Stimulated activated naive CD8-positive, alpha-beta T cell treated with anti-CD3 and anti-CD28 coated beads, Interleukin-15, amount 100 ng/mL, for 72 hours (primary cell): ENCODE data around the gene AXIN1.
A peak's percentile ranks its signal among the peaks of the same experiment; 100 is the strongest.

ENCODE experiments used
- ATAC-seq: fragments of 150-1000 bp; cut with Tn5 transposase; 2 replicates; pipeline ENCODE4 v1.10.0; 2021; ENCODE audit warnings: mild to moderate bottlenecking, moderate library complexity
- DNase-seq, 2 donors: peaks; one replicate each; pipeline ENCODE4 v3.0.0; 2021 to 2022
- H3K27ac Mint-ChIP-seq, 2 donors: one replicate each; pipeline ENCODE4 v1.8.0; 2022; ENCODE audit warnings: mild to moderate bottlenecking in 2 of 2, mixed read lengths in 2 of 2, moderate library complexity in 2 of 2
- H3K27me3 Mint-ChIP-seq: one replicate; pipeline ENCODE4 v1.8.0; 2022; ENCODE audit warnings: mixed read lengths
- H3K4me1 Mint-ChIP-seq: one replicate; pipeline ENCODE4 v1.8.0; 2022; ENCODE audit warnings: mild to moderate bottlenecking, mixed read lengths
- H3K4me3 Mint-ChIP-seq, 2 donors: one replicate each; pipeline ENCODE4 v1.8.0; 2022; ENCODE audit warnings: mild to moderate bottlenecking in 2 of 2, mixed read lengths in 2 of 2, moderate library complexity in 1 of 2
- H3K9me3 Mint-ChIP-seq, 2 donors: one replicate each; pipeline ENCODE4 v1.8.0; 2022; ENCODE audit warnings: mixed read lengths in 2 of 2

The AXIN1 gene

GRCh38 chr16:281660-282255, 70.8 kb downstream of the AXIN1 start:
- H3K27me3 Mint-ChIP-seq = peaks cover 51% of the 10 kb centered on the region

DNA sequence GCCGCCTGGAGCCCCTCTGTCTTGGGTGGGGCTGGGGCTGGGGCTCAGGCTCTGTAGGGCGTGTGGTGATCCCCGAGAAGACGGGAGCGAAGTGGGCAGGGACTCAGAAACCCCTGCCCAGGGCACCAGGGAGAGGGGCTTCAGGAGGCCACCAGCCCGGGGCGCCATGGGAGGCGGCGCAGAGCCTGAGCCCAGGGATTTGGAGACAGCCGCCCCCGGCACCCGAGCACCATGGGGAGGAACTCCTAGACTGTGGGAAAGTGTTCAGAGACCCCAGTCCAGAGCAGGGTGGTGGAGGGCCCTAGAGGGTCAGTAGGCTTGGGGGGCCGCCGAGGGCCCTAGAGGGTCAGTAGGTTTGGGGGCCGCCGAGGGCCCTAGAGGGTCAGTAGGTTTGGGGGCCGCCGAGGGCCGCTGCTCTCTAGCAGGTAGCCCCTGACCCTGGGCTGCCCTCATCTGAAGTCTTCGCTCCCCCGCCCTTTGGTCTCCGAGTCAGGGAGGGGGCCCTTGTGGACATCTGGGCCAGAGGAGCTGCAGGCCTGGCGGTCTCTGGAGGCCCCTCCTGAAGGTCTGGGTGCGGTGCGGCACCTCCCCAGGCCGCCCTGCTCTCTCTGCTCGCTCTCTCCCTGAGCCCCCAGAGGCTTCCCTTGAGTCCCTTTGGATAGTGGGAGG, 71.4 kb downstream of the AXIN1 start:
- H3K4me1 Mint-ChIP-seq = peaks cover 11% of the 10 kb centered on the region
- peaks cover 57% of the 10 kb centered on the region for H3K27me3 Mint-ChIP-seq
- peak overlapping the region; percentile 26 to 45 for H3K4me3 Mint-ChIP-seq
- no peaks in the 10 kb centered on the region for H3K9me3 Mint-ChIP-seq
- no peak overlapping the region for H3K27ac Mint-ChIP-seq
- DNase-seq (no peak), ATAC-seq (no peak)

More at GRCh38 chr16:281660-282255, 70.8 kb downstream of the AXIN1 start:
- no peak for DNase-seq
- no peaks in the 10 kb centered on the region for H3K9me3 Mint-ChIP-seq
- H3K27ac Mint-ChIP-seq = no peak overlapping the region
- peak overlapping the region in 1 of 2 donors; percentile 31 for H3K4me3 Mint-ChIP-seq
- no peak for ATAC-seq
- H3K4me1 Mint-ChIP-seq = peaks cover 11% of the 10 kb centered on the region

- Mint-ChIP-seq H3K4me1 (peaks cover 11% of the 10 kb centered on the region), H3K9me3 (no peaks in the 10 kb centered on the region), H3K27me3 (peaks cover 60% of the 10 kb centered on the region), H3K27ac (no peak within 1 kb of the TSS), H3K4me3 (peak within 1 kb of the TSS; percentile 26 to 45)
- no peak for DNase-seq
- ATAC-seq = peak; percentile 14
These were observed 72.0 kb downstream of the AXIN1 start, which contains the start of gene ARHGDIG for GRCh38 chr16:280552-280951. Gene ARHGDIG, plus strand, starts transcription at chr16:280591. Its CDS starts 90 bp downstream, at chr16:280681.

- H3K27me3 Mint-ChIP-seq = peaks cover 64% of the 10 kb centered on the region
- H3K27ac Mint-ChIP-seq = no peak overlapping the region
- DNase-seq = no peak
- H3K9me3 Mint-ChIP-seq = no peaks in the 10 kb centered on the region
- H3K4me1 Mint-ChIP-seq = peaks cover 14% of the 10 kb centered on the region
- no peak overlapping the region for H3K4me3 Mint-ChIP-seq
- no peak for ATAC-seq
These were observed 72.5 kb downstream of the AXIN1 start for GRCh38 chr16:280005-280460.

DNA sequence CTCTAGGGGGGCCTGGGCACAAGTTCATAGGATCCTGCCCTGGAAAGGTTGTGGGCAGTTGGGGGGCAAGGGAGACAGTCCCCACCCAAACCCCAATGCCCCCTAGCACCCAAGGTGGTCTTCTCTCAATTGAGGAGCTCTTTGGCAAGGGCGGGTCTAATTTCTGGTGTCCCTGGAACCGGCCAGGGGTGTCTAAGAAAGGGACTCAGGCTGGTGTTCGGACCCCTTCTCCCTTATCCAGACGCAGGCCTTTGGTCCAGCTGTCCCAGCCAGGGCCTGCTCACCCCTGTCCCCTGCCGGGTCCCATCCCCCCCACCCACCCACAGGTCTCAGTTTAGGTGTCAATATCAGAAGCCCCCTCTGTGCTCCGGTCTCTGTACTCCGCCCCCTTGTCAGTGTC, 73.0 kb downstream of the AXIN1 start:
- Mint-ChIP-seq H3K4me3 (peak overlapping the region in 1 of 2 donors; percentile 32), H3K9me3 (no peaks in the 10 kb centered on the region), H3K4me1 (peaks cover 16% of the 10 kb centered on the region), H3K27ac (no peak overlapping the region), H3K27me3 (peaks cover 69% of the 10 kb centered on the region)
- DNase-seq = no peak
- ATAC-seq = no peak

DNA sequence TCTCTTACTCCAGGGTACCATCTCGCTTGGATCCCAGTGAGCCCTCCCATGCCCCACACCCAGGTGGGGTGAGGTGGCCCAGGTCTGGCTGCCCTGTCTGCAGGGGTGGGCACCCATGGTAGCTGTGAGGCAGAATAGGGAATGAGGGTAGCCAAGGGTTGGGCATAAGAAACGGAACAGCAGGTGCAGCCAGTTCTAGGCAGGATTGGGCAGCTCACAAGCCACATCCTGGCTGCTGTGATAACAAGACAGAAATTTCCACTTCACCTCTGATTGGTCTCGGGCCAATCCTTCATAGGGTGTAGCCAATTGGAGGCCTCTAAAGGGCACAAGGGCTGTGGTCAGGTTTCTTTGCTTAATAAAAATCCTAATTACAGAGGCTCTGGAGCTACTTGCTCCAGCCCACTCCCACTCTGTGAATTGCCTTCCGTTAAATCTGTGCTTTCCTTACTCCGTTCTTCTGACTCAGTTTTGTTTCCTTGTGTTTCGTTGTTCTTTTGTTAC, 73.6 kb downstream of the AXIN1 start:
- H3K4me1 Mint-ChIP-seq = peaks cover 16% of the 10 kb centered on the region
- ATAC-seq (peak; percentile 84), DNase-seq (peak; percentile 39 to 59)
- peaks cover 72% of the 10 kb centered on the region for H3K27me3 Mint-ChIP-seq
- peak overlapping the region in 1 of 2 donors; percentile 32 for H3K4me3 Mint-ChIP-seq
- H3K9me3 Mint-ChIP-seq = no peaks in the 10 kb centered on the region
- H3K27ac Mint-ChIP-seq = no peak overlapping the region

GRCh38 chr16:276426-277077, 76.0 kb downstream of the AXIN1 start:
- H3K27ac Mint-ChIP-seq = no peak overlapping the region
- peaks cover 16% of the 10 kb centered on the region for H3K4me1 Mint-ChIP-seq
- peak overlapping the region; percentile 65 to 66 for H3K4me3 Mint-ChIP-seq
- peaks cover 56% of the 10 kb centered on the region for H3K27me3 Mint-ChIP-seq
- ATAC-seq (no peak), DNase-seq (no peak)
- no peaks in the 10 kb centered on the region for H3K9me3 Mint-ChIP-seq

GRCh38 chr16:275786-276232, 76.7 kb downstream of the AXIN1 start, which contains the start of gene RGS11:
Gene RGS11, minus strand, starts transcription at chr16:275944. Its CDS starts 33 bp downstream, at chr16:275911.
- no peaks in the 10 kb centered on the region for H3K9me3 Mint-ChIP-seq
- H3K4me1 Mint-ChIP-seq = peaks cover 16% of the 10 kb centered on the region
- peak; percentile 1 for ATAC-seq
- H3K27ac Mint-ChIP-seq = no peak within 1 kb of the TSS
- peaks cover 48% of the 10 kb centered on the region for H3K27me3 Mint-ChIP-seq
- peak within 1 kb of the TSS; percentile 66 to 78 for H3K4me3 Mint-ChIP-seq
- no peak for DNase-seq

DNA sequence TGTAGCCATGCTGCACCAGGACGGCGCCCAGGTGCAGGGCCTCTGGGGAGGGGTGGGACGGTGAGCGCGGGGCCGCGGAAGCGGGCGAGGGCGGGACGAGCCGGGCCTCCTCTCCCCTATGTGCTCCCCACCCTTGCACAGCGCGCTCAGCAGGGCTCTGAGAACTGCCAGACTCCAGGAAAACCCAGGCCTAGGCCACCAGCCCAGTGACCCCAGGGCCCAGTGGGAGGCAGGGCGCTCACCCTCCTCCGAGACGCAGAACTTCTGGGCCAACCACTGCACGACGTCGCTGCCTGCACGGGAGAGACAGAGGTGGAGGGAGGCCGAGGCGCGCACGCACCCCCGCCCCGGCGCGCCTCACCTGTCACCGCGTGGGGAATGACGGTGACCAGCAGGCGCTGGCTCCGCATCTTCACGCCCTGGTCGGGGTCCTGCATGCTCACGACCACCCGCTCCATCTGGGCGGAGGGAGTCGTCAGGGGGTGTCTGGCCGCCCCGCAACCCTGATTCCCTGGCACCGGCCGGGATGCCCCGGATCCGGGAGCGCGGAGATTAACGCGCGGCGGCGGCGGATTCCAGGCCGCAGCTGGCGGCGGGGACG, 77.4 kb downstream of the AXIN1 start:
- DNase-seq (peak in 1 of 2 donors; percentile 29), ATAC-seq (peak; percentile 31)
- H3K27me3 Mint-ChIP-seq = peaks cover 46% of the 10 kb centered on the region
- no peaks in the 10 kb centered on the region for H3K9me3 Mint-ChIP-seq
- H3K4me1 Mint-ChIP-seq = peaks cover 16% of the 10 kb centered on the region
- peak overlapping the region; percentile 64 to 78 for H3K4me3 Mint-ChIP-seq
- no peak overlapping the region for H3K27ac Mint-ChIP-seq

GRCh38 chr16:273547-274421, 78.7 kb downstream of the AXIN1 start:
- no peaks in the 10 kb centered on the region for H3K9me3 Mint-ChIP-seq
- H3K27me3 Mint-ChIP-seq = peaks cover 38% of the 10 kb centered on the region
- ATAC-seq (peak; percentile 10), DNase-seq (no peak)
- H3K4me1 Mint-ChIP-seq = peaks cover 9% of the 10 kb centered on the region
- H3K4me3 Mint-ChIP-seq = no peak overlapping the region
- H3K27ac Mint-ChIP-seq = no peak overlapping the region

DNA sequence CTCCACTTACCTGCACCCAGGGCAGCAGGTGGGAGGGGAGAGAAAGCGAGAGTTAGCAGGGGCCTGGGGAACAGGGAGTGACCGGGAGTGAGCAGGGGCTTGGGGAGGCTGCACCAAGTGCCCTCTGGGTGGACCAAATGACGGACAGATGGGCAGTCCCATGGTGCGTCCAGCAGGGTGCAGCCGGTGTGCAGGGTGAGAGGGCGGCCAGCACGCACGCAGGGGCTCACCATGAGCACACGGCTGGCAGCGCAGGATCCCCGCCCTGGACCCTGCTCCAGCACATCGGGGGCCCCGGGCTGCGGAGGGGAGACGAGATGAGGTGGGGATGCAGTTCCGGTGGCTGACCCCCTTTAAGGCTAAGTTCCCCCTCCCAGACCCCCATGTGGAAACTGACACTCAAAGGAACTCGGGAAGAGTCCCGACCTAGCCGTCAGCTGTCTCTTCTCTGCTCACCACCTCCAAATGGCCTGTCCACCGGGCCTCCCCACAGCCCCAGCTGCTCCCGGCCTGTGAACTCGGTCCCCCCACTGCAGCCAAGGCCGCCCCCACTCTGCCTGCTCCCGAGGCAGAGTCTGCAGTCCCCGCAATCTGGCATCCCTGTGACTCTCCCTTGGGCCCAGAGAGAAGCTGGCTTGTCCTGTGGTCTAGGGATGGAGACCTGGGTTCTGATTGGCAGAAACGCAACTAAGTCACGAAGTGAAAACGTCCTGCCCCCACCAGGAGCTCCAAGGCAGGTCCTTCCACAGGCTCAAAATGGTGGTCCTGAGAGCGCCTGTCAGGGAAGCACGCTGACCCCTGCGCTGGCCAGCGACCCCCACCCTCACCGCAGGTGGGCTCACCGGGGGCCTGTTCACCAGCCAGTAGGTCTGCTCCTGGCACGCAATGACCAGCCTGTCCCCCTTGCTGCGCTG, 79.6 kb downstream of the AXIN1 start:
- peaks cover 29% of the 10 kb centered on the region for H3K27me3 Mint-ChIP-seq
- ATAC-seq = no peak

GRCh38 chr16:270381-271255, 81.9 kb downstream of the AXIN1 start:
- H3K4me3 Mint-ChIP-seq = no peak overlapping the region
- peaks cover 5% of the 10 kb centered on the region for H3K4me1 Mint-ChIP-seq
- ATAC-seq (no peak), DNase-seq (no peak)
- peaks cover 12% of the 10 kb centered on the region for H3K27me3 Mint-ChIP-seq
- H3K27ac Mint-ChIP-seq = no peak overlapping the region
- H3K9me3 Mint-ChIP-seq = peaks cover 0 to 5% of the 10 kb centered on the region in 2 donors

More for the DNA sequence above, 79.6 kb downstream of the AXIN1 start:
- Mint-ChIP-seq H3K27ac (no peak overlapping the region), H3K4me3 (no peak overlapping the region), H3K4me1 (peaks cover 5% of the 10 kb centered on the region), H3K9me3 (peaks cover 0 to 3% of the 10 kb centered on the region in 2 donors)
- DNase-seq = no peak
